A673 (cell line): ENCODE measurements around the gene ATG5. TPM values are rescaled to one million over a fixed set of nuclear protein-coding genes. Genes with fewer than 3 reads are reported as not detected.

Experiments
- BruUV-seq: library from RNA; stranded (reverse); fragments of 400-500 nt; replicated peaks from 2 replicates; lab custom pipeline; 2021; lab: Mats Ljungman, UMichigan
- CTCF ChIA-PET: fragments of 300-600 bp; sonication (Branson Sonifier 250); formaldehyde crosslinking; loops from one replicate; lab custom pipeline; 2022; ENCODE audit warnings: antibody characterized with exemption; lab: Charles Lee
- POLR2A ChIA-PET: fragments of 300-600 bp; sonication (Branson Sonifier 250); formaldehyde crosslinking; loops from one replicate; lab custom pipeline; 2022; ENCODE audit warnings: antibody characterized with exemption; ENCODE audit not compliant: low non-redundant PET; lab: Charles Lee
- DNase-seq: peaks from one replicate; pipeline ENCODE4 v3.0.0-alpha.2; 2015; ENCODE audit warnings: low spot score
- H3K27ac ChIP-seq: fragments of 200-600 bp; sonication (generic); 2 replicates; pipeline ENCODE4 v1.5.1; 2016; ENCODE audit warnings: mixed run types, low read depth, mild to moderate bottlenecking, mixed read lengths, antibody characterized with exemption, low read length; ENCODE audit not compliant: poor library complexity, severe bottlenecking
- H3K27me3 ChIP-seq: fragments of 200-600 bp; sonication (generic); replicated peaks from 2 replicates; pipeline ENCODE4 v1.6.1; 2017; ENCODE audit warnings: mixed run types, low read depth, mild to moderate bottlenecking, mixed read lengths, antibody characterized with exemption, low read length; ENCODE audit not compliant: insufficient read depth, poor library complexity
- H3K36me3 ChIP-seq: fragments of 200-600 bp; sonication (generic); 2 replicates; pipeline ENCODE4 v1.6.1; 2016; ENCODE audit warnings: mixed run types, mild to moderate bottlenecking, mixed read lengths, antibody characterized with exemption, low read length; ENCODE audit not compliant: insufficient read depth, poor library complexity, severe bottlenecking
- H3K4me1 ChIP-seq: fragments of 200-600 bp; sonication (generic); 2 replicates; pipeline ENCODE4 v1.6.1; 2017; ENCODE audit warnings: mixed run types, mild to moderate bottlenecking, mixed read lengths, antibody characterized with exemption, low read length; ENCODE audit not compliant: insufficient read depth, poor library complexity, severe bottlenecking
- H3K4me3 ChIP-seq: fragments of 200-600 bp; sonication (generic); 2 replicates; pipeline ENCODE4 v1.5.1; 2016; ENCODE audit warnings: low read depth, mixed run types, mild to moderate bottlenecking, mixed read lengths, low read length; ENCODE audit not compliant: poor library complexity, severe bottlenecking
- H3K9me3 ChIP-seq: fragments of 200-600 bp; sonication (generic); 2 replicates; pipeline ENCODE4 v1.6.1; 2016; ENCODE audit warnings: mixed run types, low read depth, mild to moderate bottlenecking, mixed read lengths, antibody characterized with exemption, low read length; ENCODE audit not compliant: poor library complexity, severe bottlenecking
- EZH2 ChIP-seq: fragments of 200-600 bp; sonication (generic); IDR thresholded peaks from 2 replicates; pipeline ENCODE4 v1.6.1; 2017; ENCODE audit warnings: borderline replicate concordance, low read depth, mild to moderate bottlenecking, mixed read lengths, antibody characterized with exemption, low read length; ENCODE audit not compliant: poor library complexity, severe bottlenecking
- intact Hi-C: fragments of 100-400 bp; cut with micrococcal nuclease; formaldehyde crosslinking; loops from one replicate; pipeline ENCODE4 v1.10.0; 2022; ENCODE audit not compliant: unreplicated experiment
- total RNA-seq: library from RNA; stranded (reverse); gene quantifications from 2 replicates; pipeline ENCODE4 v1.2.3, GENCODE V29; 2021
- TF ChIP-seq, protein P1 (sequence below): fragments of 300-800, 200-600 bp; sonication (generic); conservative IDR thresholded peaks from 2 replicates; pipeline ENCODE4 v1.5.1; 2017; ENCODE audit warnings: low read depth, mild to moderate bottlenecking, antibody characterized with exemption, low read length, moderate library complexity, mixed read lengths

ATG5 gene
- total RNA-seq, 1 experiment from 2014 or later = 37.0 TPM

DNA sequence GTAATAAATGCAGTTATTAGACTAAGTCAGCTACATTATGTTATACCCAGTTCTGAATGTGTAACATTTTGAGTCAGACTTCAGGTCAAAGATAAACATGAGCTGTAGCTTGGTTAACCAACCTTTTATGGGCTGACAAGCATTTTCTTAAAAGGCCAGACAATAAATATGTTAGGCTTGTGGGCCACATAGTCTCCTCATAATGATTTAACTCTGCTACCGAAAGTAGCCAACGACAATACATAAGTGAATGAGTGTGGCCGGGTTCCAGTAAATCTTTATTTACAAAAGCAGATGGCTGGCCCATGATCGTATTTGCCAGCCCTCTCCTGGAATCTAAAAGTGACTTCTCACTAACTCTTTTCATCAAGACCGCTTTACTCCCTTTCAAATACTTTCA, 49.9 kb downstream of the ATG5 start:
- TF ChIP-seq, protein P1, sequence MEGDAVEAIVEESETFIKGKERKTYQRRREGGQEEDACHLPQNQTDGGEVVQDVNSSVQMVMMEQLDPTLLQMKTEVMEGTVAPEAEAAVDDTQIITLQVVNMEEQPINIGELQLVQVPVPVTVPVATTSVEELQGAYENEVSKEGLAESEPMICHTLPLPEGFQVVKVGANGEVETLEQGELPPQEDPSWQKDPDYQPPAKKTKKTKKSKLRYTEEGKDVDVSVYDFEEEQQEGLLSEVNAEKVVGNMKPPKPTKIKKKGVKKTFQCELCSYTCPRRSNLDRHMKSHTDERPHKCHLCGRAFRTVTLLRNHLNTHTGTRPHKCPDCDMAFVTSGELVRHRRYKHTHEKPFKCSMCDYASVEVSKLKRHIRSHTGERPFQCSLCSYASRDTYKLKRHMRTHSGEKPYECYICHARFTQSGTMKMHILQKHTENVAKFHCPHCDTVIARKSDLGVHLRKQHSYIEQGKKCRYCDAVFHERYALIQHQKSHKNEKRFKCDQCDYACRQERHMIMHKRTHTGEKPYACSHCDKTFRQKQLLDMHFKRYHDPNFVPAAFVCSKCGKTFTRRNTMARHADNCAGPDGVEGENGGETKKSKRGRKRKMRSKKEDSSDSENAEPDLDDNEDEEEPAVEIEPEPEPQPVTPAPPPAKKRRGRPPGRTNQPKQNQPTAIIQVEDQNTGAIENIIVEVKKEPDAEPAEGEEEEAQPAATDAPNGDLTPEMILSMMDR = no peak
- no peak for TF ChIP-seq EZH2
- Histone ChIP-seq H3K4me1 (no peaks in the 10 kb centered on the region), H3K27ac (no peak overlapping the region), H3K9me3 (no peaks in the 10 kb centered on the region), H3K4me3 (no peak overlapping the region), H3K27me3 (no peaks in the 10 kb centered on the region), H3K36me3 (no peaks in the 10 kb centered on the region)
- ChIA-PET POLR2A (no interaction called here), CTCF (no interaction called here)
- intact Hi-C loops = no loop called here
- no peak for DNase-seq
- no TSS peak for BruUV-seq

- TF ChIP-seq, protein P1 = no peak
- TF ChIP-seq EZH2 = no peak
- no TSS peak for BruUV-seq
- no peak overlapping the region for H3K27ac ChIP-seq
- no peaks in the 10 kb centered on the region for H3K9me3 ChIP-seq
- H3K4me1 ChIP-seq = no peaks in the 10 kb centered on the region
- intact Hi-C loops = no loop called here
- ChIA-PET CTCF (no interaction called here), POLR2A (no interaction called here)
- no peak overlapping the region for H3K4me3 ChIP-seq
- no peak for DNase-seq
- H3K36me3 ChIP-seq = no peaks in the 10 kb centered on the region
- no peaks in the 10 kb centered on the region for H3K27me3 ChIP-seq
Measured at GRCh38 chr6:106273087-106273486, 52.5 kb downstream of the ATG5 start.

DNA sequence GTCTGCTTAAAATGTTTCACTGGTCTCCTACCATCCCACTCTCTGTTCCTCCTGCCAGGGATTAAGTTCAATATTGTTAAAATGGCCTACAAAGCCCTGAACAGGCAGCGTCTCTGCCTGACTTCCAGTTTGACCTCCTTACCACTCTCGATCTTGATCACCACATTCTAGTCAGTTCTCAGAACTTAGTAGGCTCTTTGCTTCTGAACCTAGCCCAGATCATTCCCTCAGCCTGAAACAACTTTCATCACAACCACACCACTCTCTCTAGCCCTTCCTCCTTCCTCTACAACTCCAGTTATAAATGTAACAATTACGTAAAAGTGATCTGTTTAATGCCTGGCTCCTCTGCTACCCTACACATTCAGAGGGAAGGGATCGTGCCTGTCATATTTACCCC, 53.3 kb downstream of the ATG5 start:
- TF ChIP-seq, protein P1 = no peak
- TF ChIP-seq EZH2 = no peak
- Histone ChIP-seq H3K4me3 (no peak overlapping the region), H3K27ac (no peak overlapping the region), H3K9me3 (peaks cover 5% of the 10 kb centered on the region), H3K4me1 (no peaks in the 10 kb centered on the region), H3K27me3 (no peaks in the 10 kb centered on the region), H3K36me3 (no peaks in the 10 kb centered on the region)
- ChIA-PET CTCF (no interaction called here), POLR2A (no interaction called here)
- intact Hi-C loops = no loop called here
- BruUV-seq = no TSS peak
- DNase-seq = no peak
